CD4-positive, alpha-beta T cell treated with Interleukin-10 for 1 hour (primary cell): ENCODE measurements around the gene MTFP1.
A peak's percentile ranks its signal among the peaks of the same experiment; 100 is the strongest.
"Not testable (repeated sequence)": the region's sequence is repeated elsewhere in the genome, so short reads cannot be mapped to it uniquely, and the experiment has no call there.

Experiments
- DNase-seq: peaks from one replicate; pipeline ENCODE4 v3.0.0-alpha.2; 2020

The MTFP1 gene

GRCh38 chr22:30457981-30458380, 32.4 kb downstream of the MTFP1 start:
- DNase-seq = no peak

DNA sequence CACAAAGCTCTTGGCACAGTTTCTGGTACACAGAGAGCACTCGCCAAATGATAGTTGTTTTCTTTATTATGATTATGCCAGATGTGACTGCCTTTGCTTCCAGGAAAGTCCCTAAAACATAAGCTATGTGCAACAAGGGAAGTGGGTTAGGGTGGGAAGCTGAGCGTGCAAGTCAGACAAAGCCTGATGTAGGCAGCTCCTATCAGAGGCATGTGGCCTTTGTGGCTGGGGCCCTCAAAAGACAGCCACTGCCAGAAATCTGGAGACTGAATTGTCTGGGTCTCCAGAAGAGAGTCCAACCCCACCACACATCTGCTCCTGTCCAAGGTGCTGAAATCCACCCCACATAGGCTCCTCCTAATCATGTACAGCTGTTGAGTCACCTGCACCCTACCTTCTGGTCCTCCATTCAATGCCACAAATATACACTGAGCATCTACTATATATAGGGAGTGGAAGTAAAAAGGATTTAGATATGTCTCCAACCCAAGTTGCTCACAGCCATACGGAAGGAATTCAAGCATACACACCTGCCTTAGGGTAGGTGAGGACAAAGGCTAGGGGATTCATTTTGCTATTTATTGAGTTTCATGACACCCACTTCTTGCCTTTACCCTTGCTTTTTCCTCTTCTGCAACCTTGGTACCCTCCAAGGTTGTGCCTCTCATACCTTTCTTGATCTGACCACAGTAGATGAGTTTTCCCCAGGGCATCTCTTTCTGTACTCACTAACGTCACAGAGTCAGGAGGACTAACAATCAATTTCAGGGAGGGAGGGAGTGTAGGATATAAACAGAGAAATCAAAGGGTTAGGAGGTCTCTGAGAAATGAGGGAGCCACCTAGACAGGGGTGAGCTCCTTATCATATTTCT, 33.8 kb downstream of the MTFP1 start:
- no peak for DNase-seq

GRCh38 chr22:30460147-30460546, 34.6 kb downstream of the MTFP1 start:
- DNase-seq = no peak

- not testable (repeated sequence) for DNase-seq
Observed at GRCh38 chr22:30460555-30460954, 35.0 kb downstream of the MTFP1 start.

DNA sequence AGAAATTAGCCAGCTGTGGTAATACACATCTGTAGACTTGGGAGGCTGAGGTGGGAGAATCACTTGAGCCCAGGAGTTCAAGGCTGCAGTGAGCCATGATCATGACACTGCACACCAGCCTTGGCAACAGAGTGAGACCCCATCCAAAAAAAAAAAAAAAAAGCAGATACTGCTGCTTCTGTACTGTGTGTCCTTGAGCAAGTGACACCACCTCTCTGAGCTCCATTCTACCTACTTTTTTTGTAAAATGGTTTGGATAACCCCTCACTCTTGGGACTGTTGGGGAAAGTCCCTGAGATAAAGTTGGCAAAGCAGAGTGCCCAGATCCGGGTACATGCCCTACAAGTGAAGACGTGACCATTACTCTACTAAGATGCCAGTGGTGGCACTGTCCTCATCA, 43.6 kb downstream of the MTFP1 start:
- DNase-seq = no peak

- DNase-seq = no peak
Observed at GRCh38 chr22:30470655-30471054, 45.1 kb downstream of the MTFP1 start.

DNA sequence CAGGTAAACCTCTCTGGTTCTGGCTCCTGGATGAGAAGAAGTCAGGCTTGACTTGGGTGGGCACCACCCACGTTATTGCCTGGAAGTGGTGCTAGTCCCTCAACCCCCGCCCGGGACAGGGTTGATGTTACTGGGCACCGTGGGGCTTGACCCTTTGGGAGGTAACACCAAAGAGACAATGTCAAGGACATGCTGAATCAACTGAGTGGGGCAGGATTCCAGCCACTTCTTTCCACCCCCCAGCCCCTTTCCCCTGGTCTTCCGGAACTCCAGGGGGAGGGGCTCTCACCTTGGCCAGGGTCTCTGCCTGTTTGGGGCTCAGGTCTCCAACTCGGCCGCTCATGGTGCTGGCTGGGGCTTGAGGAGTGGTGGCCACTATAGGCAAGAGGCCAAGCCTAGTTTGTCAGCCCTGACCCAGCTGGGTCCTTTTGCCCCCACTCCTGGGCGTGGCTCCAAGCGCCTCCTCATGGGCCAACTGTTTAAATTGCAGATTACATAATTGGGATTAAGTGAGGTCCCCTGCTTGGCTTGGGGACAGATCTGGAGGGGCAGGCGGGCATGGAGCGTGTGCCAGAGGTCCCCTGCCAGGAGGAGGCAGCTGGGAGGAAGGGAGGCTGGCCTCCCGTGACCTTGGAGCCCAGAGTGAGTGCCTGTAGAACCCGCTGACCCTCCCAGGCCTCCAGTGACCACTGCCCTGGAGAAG, 46.2 kb downstream of the MTFP1 start, which contains the start of gene SEC14L3:
TSS of gene SEC14L3 (minus strand) at position 402 of the 703 bp plus-strand sequence. CDS start at position 343, 59 bp downstream.
- no peak for DNase-seq

- DNase-seq = no peak
Observed at GRCh38 chr22:30472994-30473720, 47.6 kb downstream of the MTFP1 start.

GRCh38 chr22:30474121-30474520, 48.6 kb downstream of the MTFP1 start:
- no peak for DNase-seq

GRCh38 chr22:30474683-30475424, 49.3 kb downstream of the MTFP1 start:
- peak; percentile 34 for DNase-seq
